CD4-positive, alpha-beta T cell treated with Interleukin-2 at 100 ng/mL for 4 hours (primary cell): Measurements from ENCODE around the gene ANO6.
"Not testable (repeated sequence)": the region's sequence is repeated elsewhere in the genome, so short reads cannot be mapped to it uniquely, and the experiment has no call there.

Experiments
- DNase-seq: peaks from one replicate; pipeline ENCODE4 v3.0.0-alpha.2; 2020; ENCODE audit warnings: low spot score

Gene ANO6

DNA sequence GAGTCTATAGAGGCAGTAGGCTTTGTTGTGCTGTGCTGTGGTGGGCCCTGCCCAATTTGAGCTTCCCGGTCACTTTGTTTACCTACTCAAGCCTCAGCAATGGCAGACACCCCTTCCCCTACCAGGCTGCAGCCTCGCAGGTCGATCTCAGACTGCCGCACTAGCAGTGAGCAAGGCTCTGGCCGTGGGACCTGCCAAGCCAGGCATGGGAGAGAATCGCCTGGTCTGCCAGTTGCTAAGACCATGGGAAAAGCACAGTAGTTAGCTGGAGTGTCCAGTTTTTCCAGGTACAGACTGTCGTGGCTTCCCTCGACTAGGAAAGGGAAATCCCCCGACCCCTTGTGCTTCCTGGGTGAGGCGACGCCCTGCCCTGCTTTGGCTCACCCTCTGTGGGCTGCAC lies 26.3 kb downstream of the ANO6 start:
- no peak for DNase-seq

GRCh38 chr12:45243963-45244362 lies 28.1 kb downstream of the ANO6 start:
- no peak for DNase-seq

DNA sequence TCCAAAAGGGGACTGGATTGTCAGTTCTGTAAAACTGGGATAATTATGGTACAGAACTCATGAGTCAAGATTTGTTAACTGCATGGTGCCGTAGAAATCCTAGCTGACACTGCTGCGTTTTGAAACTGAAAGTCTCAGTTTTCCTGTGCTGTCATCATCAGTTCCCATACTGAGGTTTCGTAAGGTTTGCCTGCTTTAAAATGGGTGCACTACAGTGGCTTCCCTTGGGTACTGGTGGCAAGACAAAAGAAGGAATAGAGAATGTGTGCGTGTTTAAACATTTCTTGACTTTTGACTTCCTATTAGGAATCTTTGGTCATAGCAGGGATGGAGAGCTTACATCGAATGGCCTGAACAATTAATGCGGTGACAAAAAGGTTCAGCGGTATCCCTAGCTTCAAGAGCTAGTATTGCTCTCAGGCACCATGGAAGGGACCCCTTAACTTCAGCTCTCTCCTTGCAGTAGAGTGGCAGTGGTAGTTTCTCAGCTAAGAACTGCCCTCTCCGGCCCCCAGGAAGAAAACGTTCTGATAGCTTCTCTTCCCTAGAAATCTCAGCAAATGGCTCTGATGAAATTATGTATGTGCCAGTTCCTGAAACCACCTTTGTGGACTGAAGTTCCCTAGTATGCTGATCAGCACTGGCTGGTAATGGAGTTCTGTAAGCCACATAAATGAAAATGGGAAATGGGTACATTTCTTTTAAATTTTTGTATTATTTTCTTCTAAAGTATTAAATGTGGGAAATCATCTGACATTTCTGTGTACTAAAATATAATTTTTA lies 28.9 kb downstream of the ANO6 start:
- peak; percentile 23 for DNase-seq

DNA sequence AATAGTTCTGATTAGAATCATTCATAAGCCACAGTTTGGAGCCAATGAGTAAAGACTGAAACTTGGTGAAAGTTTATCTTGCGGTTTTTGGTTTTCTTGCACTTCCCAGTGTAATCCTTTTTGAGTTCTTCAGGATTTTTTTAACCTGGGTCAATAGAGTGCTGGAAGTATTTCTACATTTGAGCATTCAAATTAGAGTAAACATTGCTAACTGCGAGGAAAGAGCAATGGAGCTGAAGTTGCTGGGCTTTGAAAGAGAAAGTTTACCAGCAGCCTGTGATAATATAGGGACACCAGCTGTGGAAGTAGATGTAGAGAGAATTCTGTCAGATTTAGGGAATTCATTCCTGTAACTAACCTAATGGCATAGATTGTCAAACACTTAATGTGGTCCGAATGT lies 30.3 kb downstream of the ANO6 start:
- no peak for DNase-seq

- DNase-seq, result no peak
These were observed 31.7 kb downstream of the ANO6 start for GRCh38 chr12:45247589-45247988.

GRCh38 chr12:45248095-45248494 lies 32.2 kb downstream of the ANO6 start:
- no peak for DNase-seq

DNA sequence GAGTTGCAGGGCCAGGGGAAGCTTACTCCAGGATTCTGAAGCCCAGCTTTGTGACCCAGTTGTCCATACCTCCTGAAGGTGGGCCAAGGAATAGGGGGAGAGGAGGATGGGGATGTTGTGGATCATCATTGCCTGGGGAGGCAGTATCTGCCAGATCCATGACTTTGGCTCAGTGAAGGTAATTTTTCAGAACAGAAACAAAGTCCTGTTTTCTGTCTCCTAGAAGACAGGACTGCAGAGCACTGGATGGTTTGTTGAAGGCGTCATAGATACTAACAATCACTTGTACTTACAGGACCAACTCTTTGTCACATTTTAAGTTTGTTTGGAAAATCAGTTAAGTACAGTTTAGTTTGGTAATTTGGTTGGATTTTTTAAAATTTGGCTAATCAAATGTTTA lies 38.4 kb downstream of the ANO6 start:
- DNase-seq, result no peak

DNA sequence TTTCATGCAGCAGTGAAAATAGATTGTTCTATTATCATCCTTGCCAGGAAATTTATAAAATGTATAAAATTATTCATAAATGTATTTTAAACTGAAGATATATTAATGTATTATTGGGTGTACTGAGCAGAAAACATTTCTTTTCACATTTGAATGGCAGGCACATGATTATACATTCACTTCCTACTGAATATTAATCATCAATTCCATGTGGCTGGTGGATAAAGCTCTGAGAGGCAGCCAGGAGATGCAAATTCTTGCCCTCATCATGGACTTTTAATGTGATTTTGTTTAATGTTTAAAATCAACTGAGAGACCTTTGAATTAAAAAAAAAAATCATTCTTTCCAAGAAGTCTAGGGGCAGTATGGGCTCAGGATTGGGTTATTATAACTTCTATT lies 40.8 kb downstream of the ANO6 start:
- DNase-seq, result no peak

DNA sequence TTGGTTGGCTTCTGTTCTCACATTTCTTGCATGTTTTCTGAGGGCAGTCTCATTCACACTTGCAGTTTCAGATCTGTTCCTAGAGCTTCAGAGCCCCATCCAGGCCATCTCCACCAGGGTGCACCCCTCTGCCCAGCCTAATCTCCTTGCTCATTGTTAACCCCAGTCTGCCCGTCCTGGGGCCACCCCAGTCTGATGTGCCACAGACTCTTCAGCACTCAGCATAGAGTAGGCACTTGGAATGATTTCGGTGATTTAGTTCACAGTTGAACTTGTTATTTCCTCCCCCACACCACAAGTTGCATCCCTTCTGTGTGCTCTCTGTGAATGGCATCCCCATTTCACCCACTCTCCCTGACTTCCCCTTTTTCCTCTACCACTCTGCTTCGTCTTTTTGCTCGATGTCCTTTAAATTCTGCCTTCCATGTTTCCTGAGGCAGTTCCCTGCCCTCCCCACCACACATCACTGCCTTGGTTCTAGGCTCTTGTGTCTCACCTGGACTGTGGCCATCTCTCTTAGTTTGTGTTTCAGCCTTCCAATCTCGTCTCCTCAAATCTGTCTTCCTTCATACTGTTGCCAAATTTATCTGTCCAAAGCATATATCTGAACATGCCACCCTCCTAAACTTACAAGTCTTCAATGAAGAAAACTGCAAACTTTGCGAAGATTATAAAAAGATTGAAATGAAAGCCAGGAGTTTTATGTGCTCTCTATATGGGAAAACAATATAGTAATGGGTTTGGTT lies 41.5 kb downstream of the ANO6 start:
- DNase-seq, result no peak

GRCh38 chr12:45259675-45260074 lies 43.8 kb downstream of the ANO6 start:
- DNase-seq, result no peak

GRCh38 chr12:45260104-45260815 lies 44.4 kb downstream of the ANO6 start:
- DNase-seq, result no peak

DNA sequence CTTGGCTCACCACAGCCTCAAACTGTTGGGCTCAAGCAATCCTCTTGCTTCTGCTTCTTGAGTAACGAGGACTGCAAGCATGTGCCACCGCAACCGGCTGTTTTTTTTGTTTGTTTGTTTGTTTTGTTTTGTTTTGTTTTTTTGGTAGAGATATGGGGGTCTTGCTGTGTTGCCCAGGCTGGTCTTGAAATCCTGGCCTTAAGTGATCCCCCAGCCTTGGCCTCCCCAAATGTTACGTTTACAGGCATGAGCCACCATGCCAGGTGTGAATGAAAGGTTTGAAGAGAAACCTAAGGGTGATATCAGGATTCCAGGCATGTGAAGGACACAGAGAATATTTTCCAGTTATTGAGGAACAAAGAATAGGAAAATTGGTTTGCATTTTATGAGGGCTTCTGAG lies 45.0 kb downstream of the ANO6 start:
- no peak for DNase-seq

DNA sequence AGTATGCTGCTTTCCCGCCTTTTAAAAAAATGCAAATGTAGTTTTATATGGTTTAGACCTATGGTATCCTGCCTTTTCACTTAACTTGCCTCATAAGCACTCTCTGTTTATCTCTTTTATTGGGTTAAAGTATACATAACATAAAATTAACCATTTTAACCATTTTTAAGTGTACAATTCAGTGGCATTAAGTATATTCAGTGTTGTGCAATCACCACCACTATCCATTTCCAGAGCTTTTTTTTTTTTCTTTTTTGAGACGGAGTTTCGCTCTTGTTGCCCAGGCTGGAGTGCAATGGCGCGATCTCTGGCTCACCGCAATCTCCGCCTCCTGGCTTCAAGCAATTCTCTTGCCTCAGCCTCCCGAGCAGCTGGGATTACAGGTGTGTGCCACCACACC lies 46.3 kb downstream of the ANO6 start:
- not testable (repeated sequence) for DNase-seq

DNA sequence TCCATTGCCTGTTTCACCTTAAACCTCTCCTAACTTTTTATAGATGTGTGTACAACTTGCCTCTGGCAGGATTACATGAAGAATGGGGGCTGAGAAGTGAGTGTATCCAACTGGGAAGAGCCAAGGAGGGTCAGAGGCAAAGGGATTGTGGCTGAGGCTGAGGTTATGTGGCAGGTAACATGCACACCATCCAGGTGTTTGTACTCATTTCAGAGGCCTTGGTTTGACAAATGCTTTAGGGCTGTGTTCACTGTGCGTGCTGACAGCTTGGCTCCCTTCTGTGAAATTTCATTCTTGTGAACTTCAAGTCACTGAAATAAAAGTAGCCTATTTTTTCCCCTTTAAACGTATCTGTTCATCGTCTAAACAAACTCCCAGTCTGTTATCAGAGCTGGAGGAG lies 47.7 kb downstream of the ANO6 start:
- no peak for DNase-seq

- DNase-seq, result peak; percentile 4
These were observed 52.9 kb downstream of the ANO6 start for GRCh38 chr12:45268672-45269411.

DNA sequence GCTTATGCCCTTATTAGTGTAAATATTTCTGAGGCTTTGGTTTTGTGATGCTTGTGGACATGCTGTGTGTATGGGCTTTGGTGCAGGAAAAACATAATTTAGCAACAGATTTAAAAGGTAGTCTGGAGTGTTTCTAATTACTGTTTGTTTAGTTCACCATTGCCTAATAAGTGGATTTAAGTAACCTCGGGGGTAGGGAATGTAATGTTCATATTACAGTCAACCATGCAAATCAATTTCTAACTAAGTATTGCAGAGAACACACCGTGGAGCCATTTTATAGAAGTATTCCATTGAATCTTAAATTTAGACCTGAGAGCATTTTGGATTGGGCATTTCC lies 53.5 kb downstream of the ANO6 start:
- no peak for DNase-seq

DNA sequence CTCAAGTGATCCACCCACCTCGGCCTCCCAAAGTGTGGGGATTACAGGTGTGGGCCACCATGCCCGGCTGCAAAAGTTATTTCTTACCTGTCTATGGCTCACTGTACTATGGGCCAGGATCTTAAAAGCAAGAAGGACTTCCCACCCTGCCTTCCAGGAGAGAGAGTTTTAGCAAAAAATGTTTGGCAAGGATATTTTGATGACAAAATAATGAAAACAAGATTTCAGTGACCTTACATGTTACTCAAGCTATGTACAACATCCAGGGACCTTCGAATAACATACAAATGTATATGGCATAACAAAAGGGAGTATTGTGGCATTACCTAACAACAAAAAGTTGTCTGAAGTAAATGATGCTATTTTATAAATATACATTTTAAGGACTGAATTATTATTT lies 55.1 kb downstream of the ANO6 start:
- no peak for DNase-seq

DNA sequence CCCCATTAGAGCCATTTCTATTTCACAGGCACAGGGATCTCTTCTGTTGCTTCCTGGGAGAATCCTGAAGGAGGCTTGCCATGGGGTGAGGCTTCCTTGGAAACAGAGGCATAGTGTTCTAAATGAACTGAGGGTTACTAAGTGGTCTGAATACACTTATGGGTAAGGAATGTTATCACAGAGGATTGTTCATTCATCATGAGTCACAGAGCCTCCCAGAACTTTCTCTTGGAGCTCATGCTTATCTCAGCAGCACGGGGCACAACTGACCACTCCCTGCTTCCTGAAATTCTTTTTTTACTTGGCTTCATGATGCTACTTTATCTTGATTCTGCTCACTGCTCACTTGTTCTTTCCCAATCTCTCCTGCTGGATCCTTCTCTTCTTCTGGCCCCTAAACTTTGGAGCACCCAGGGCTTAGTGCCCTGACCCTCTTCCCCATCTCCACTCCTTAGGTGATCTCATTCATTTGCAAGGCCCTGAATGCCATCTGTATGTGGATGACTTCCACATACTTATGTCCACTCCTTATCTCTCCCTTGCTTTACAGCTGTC lies 57.9 kb downstream of the ANO6 start:
- no peak for DNase-seq

- no peak for DNase-seq
These were observed 60.4 kb downstream of the ANO6 start for GRCh38 chr12:45276154-45276755.

DNA sequence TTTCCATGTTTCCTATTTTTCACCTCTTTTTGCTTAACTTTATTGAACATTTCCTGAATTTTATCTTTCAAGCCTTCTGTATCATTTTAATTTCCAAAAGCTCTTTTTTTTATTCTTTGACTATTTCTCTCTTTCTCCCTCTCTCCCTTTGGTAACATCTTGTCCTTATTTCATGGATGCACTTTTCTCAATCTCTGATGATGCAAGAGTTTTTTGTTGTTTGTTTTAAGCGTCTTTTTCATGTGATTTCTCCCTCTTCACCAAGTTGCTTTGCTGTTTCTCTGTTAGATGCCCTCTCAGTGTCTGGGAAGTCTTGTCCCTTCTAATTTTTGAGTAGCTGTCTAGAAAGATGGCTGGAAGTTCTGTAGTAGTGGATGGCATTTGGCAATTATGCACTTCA lies 62.6 kb downstream of the ANO6 start:
- no peak for DNase-seq

- no peak for DNase-seq
These were observed 64.3 kb downstream of the ANO6 start for GRCh38 chr12:45279931-45280830.
